MM.1S (cell line): Measurements from ENCODE around the gene HLA-DQA2.
"Not testable (repeated sequence)": the region's sequence is repeated elsewhere in the genome, so short reads cannot be mapped to it uniquely, and the experiment has no call there.

Experiments used
- DNase-seq: peaks from one replicate; pipeline ENCODE4 v3.0.0-alpha.2; 2015
- H2AFZ ChIP-seq: fragments of 300-600 bp; sonication (generic); 2 replicates; pipeline ENCODE4 v1.6.0; 2016; ENCODE audit warnings: antibody characterized with exemption, low read length
- H3F3A ChIP-seq: fragments of 300-600 bp; sonication (generic); 2 replicates; pipeline ENCODE4 v1.6.1; 2016; ENCODE audit warnings: mild to moderate bottlenecking, antibody characterized with exemption, low read length, moderate library complexity, mixed read lengths; ENCODE audit not compliant: insufficient read depth
- H3K27ac ChIP-seq: fragments of 300-600 bp; sonication (generic); 2 replicates; pipeline ENCODE4 v1.5.1; 2016; ENCODE audit warnings: mild to moderate bottlenecking, low read length
- H3K27me3 ChIP-seq: fragments of 300-600 bp; sonication (generic); replicated peaks from 2 replicates; pipeline ENCODE4 v1.6.0; 2016; ENCODE audit warnings: low read length; ENCODE audit not compliant: insufficient read depth
- H3K36me3 ChIP-seq: fragments of 300-600 bp; sonication (generic); replicated peaks from 2 replicates; pipeline ENCODE4 v1.6.1; 2016; ENCODE audit warnings: mild to moderate bottlenecking, low read length, mixed read lengths; ENCODE audit not compliant: insufficient read depth
- H3K4me1 ChIP-seq: fragments of 300-600 bp; sonication (generic); 2 replicates; pipeline ENCODE4 v1.6.1; 2016; ENCODE audit warnings: low read length, mixed read lengths
- H3K4me2 ChIP-seq: fragments of 300-600 bp; sonication (generic); 2 replicates; pipeline ENCODE4 v1.6.0; 2016; ENCODE audit warnings: low read depth, low read length
- H3K4me3 ChIP-seq: fragments of 300-600 bp; sonication (generic); 2 replicates; pipeline ENCODE4 v1.5.1; 2016; ENCODE audit warnings: low read length, mixed read lengths
- H3K79me2 ChIP-seq: fragments of 300-600 bp; sonication (generic); 2 replicates; pipeline ENCODE4 v1.6.1; 2016; ENCODE audit warnings: mixed run types, low read length, mixed read lengths
- H3K9ac ChIP-seq: fragments of 300-600 bp; sonication (generic); 2 replicates; pipeline ENCODE4 v1.6.1; 2016; ENCODE audit warnings: low read length, mixed read lengths
- H3K9me2 ChIP-seq: fragments of 300-600 bp; sonication (generic); replicated peaks from 2 replicates; pipeline ENCODE4 v1.6.1; 2016; ENCODE audit warnings: mild to moderate bottlenecking, low read length, mixed read lengths; ENCODE audit not compliant: insufficient read depth
- H3K9me3 ChIP-seq: fragments of 300-600 bp; sonication (generic); replicated peaks from 2 replicates; pipeline ENCODE4 v1.6.1; 2016; ENCODE audit warnings: mild to moderate bottlenecking, low read length, mixed read lengths; ENCODE audit not compliant: insufficient read depth
- H4K20me1 ChIP-seq: fragments of 300-600 bp; sonication (generic); 2 replicates; pipeline ENCODE4 v1.6.1; 2016; ENCODE audit warnings: mild to moderate bottlenecking, low read length, moderate library complexity, mixed read lengths; ENCODE audit not compliant: insufficient read depth
- CTCF ChIP-seq: fragments of 300-600 bp; sonication (generic); IDR thresholded peaks from 2 replicates; pipeline ENCODE4 v1.5.1; 2016; ENCODE audit warnings: antibody characterized with exemption, low read length, mixed read lengths
- EZH2 ChIP-seq: fragments of 300-600 bp; sonication (generic); optimal IDR thresholded peaks from 2 replicates; pipeline ENCODE3; 2017; ENCODE audit warnings: low read depth, mild to moderate bottlenecking, antibody characterized with exemption, low read length, mixed read lengths
- EZH2phosphoT487 ChIP-seq: fragments of 300-600 bp; sonication (generic); IDR thresholded peaks from 2 replicates; pipeline ENCODE4 v1.6.1; 2018; ENCODE audit warnings: antibody characterized with exemption, low read length

The HLA-DQA2 gene

GRCh38 chr6:32774426-32774825 is 33.2 kb downstream of the HLA-DQA2 start:
- Histone ChIP-seq H3K27ac (no peak overlapping the region), H4K20me1 (no peaks in the 10 kb centered on the region), H3F3A (no peaks in the 10 kb centered on the region), H3K4me1 (no peaks in the 10 kb centered on the region; the same call in 1 of the 2 replicates), H3K79me2 (no peaks in the 10 kb centered on the region), H2AFZ (no peak overlapping the region), H3K9ac (no peak overlapping the region), H3K9me2 (no peaks in the 10 kb centered on the region), H3K4me2 (no peak overlapping the region), H3K36me3 (no peaks in the 10 kb centered on the region), H3K4me3 (no peak overlapping the region), H3K9me3 (no peaks in the 10 kb centered on the region), H3K27me3 (no peaks in the 10 kb centered on the region; the same call in 1 of the 2 replicates)
- TF ChIP-seq EZH2phosphoT487 (no peak), EZH2 (no peak), CTCF (no peak)
- DNase-seq: no peak

GRCh38 chr6:32775071-32775470 is 33.9 kb downstream of the HLA-DQA2 start:
- no peak overlapping the region for H3K4me2 ChIP-seq
- H4K20me1 ChIP-seq: no peaks in the 10 kb centered on the region
- no peak overlapping the region for H2AFZ ChIP-seq
- no peak overlapping the region for H3K4me3 ChIP-seq
- TF ChIP-seq EZH2 (no peak), EZH2phosphoT487 (no peak), CTCF (no peak)
- no peak overlapping the region for H3K27ac ChIP-seq
- H3K27me3 ChIP-seq: no peaks in the 10 kb centered on the region; the same call in 1 of the 2 replicates
- H3K9me2 ChIP-seq: no peaks in the 10 kb centered on the region
- H3K9me3 ChIP-seq: no peaks in the 10 kb centered on the region
- no peak overlapping the region for H3K9ac ChIP-seq
- no peaks in the 10 kb centered on the region for H3K79me2 ChIP-seq
- no peaks in the 10 kb centered on the region for H3F3A ChIP-seq
- no peaks in the 10 kb centered on the region; the same call in 1 of the 2 replicates for H3K4me1 ChIP-seq
- no peak for DNase-seq
- H3K36me3 ChIP-seq: no peaks in the 10 kb centered on the region

GRCh38 chr6:32779036-32779435 is 37.8 kb downstream of the HLA-DQA2 start:
- Histone ChIP-seq H3K9ac (no peak overlapping the region), H3K4me2 (no peak overlapping the region), H3K9me2 (no peaks in the 10 kb centered on the region), H3F3A (no peaks in the 10 kb centered on the region), H3K4me3 (no peak overlapping the region), H3K79me2 (no peaks in the 10 kb centered on the region), H2AFZ (no peak overlapping the region), H3K36me3 (no peaks in the 10 kb centered on the region), H3K9me3 (no peaks in the 10 kb centered on the region), H4K20me1 (no peaks in the 10 kb centered on the region), H3K27ac (no peak overlapping the region), H3K4me1 (no peaks in the 10 kb centered on the region), H3K27me3 (no peaks in the 10 kb centered on the region)
- TF ChIP-seq EZH2 (no peak), EZH2phosphoT487 (no peak), CTCF (no peak)
- DNase-seq: no peak

- not testable (repeated sequence) for H3K4me3 ChIP-seq
These were observed 41.7 kb downstream of the HLA-DQA2 start for GRCh38 chr6:32782923-32783322.

More at GRCh38 chr6:32782923-32783322, 41.7 kb downstream of the HLA-DQA2 start:
- H3K27ac ChIP-seq, H3F3A ChIP-seq, H3K9me2 ChIP-seq, H3K27me3 ChIP-seq, H2AFZ ChIP-seq, H3K79me2 ChIP-seq, H3K9ac ChIP-seq, H3K36me3 ChIP-seq, H3K4me1 ChIP-seq, DNase-seq, H3K9me3 ChIP-seq, H3K4me2 ChIP-seq, H4K20me1 ChIP-seq: not testable (repeated sequence)
